NCI-H2196 (cell line): Measurements from ENCODE around the gene TEDDM1.

ENCODE experiments used
- DNase-seq: peaks from one replicate; lab custom pipeline; 2025; ENCODE audit not compliant: unreplicated experiment; lab: John Stamatoyannopoulos, UW

The TEDDM1 gene

GRCh38 chr1:182407724-182408123 is 7.3 kb upstream of the TEDDM1 start:
- DNase-seq: no peak

- no peak for DNase-seq
Observed at GRCh38 chr1:182406012-182406411, 5.5 kb upstream of the TEDDM1 start.

- DNase-seq: no peak
Observed at GRCh38 chr1:182405578-182405977, 5.1 kb upstream of the TEDDM1 start.

GRCh38 chr1:182404781-182405180 is 4.3 kb upstream of the TEDDM1 start:
- DNase-seq: no peak

GRCh38 chr1:182397653-182398393 is 2.6 kb downstream of the TEDDM1 start:
- no peak for DNase-seq

- no peak for DNase-seq
Observed at GRCh38 chr1:182395906-182396305, 4.6 kb downstream of the TEDDM1 start.

GRCh38 chr1:182394055-182394775 is 6.3 kb downstream of the TEDDM1 start:
- no peak for DNase-seq

GRCh38 chr1:182392050-182393028 is 8.1 kb downstream of the TEDDM1 start:
- peak; percentile 70 for DNase-seq

- peak; percentile 94 for DNase-seq
Observed at GRCh38 chr1:182391362-182392049, 9.0 kb downstream of the TEDDM1 start, which contains the start of gene GLUL. Gene GLUL, minus strand, starts transcription at chr1:182391790. Its CDS starts 3,053 bp downstream, at chr1:182388737.

GRCh38 chr1:182391028-182391361 is 9.5 kb downstream of the TEDDM1 start:
- DNase-seq: peak; percentile 64

- no peak for DNase-seq
Observed at GRCh38 chr1:182389619-182390047, 10.8 kb downstream of the TEDDM1 start.

- DNase-seq: no peak
Observed at GRCh38 chr1:182388392-182389134, 11.9 kb downstream of the TEDDM1 start.

GRCh38 chr1:182387566-182387965 is 12.9 kb downstream of the TEDDM1 start:
- DNase-seq: no peak

- DNase-seq: no peak
Observed at GRCh38 chr1:182386980-182387379, 13.5 kb downstream of the TEDDM1 start.

- no peak for DNase-seq
Observed at GRCh38 chr1:182385885-182386853, 14.3 kb downstream of the TEDDM1 start.

- no peak for DNase-seq
Observed at GRCh38 chr1:182384387-182384960, 16.0 kb downstream of the TEDDM1 start.

GRCh38 chr1:182383934-182384333 is 16.5 kb downstream of the TEDDM1 start:
- no peak for DNase-seq

GRCh38 chr1:182383037-182383661 is 17.3 kb downstream of the TEDDM1 start:
- DNase-seq: no peak
